H1 (cell line): ENCODE results near the gene SHPK. TPM values are rescaled to one million over a fixed set of nuclear protein-coding genes. Genes with fewer than 3 reads are reported as not detected.

Source experiments
- CBX5 ChIP-seq: fragments of 300-800, 300-1000 bp; sonication (generic); IDR thresholded peaks from 2 replicates; pipeline ENCODE4 v1.7.1; 2016; ENCODE audit warnings: antibody characterized with exemption, low read length, low read depth
- EP300 ChIP-seq, 2 experiments: IDR thresholded peaks; 1 replicate in 1 of 2; 2 replicates in 1 of 2; pipeline ENCODE4 v1.6.1; 2011 to 2012; ENCODE audit warnings: low read depth in 2 of 2, low read length in 2 of 2, mild to moderate bottlenecking in 2 of 2, borderline replicate concordance in 1 of 2, inconsistent platforms in 1 of 2, moderate library complexity in 1 of 2
- EZH2 ChIP-seq: fragments of 200-600 bp; sonication (generic); IDR thresholded peaks from 2 replicates; pipeline ENCODE4 v1.7.1; 2012; ENCODE audit warnings: low read depth, mild to moderate bottlenecking, moderate library complexity, low read length, inconsistent platforms; ENCODE audit not compliant: severe bottlenecking
- GTF2F1 ChIP-seq: IDR thresholded peaks from 2 replicates; pipeline ENCODE4 v1.6.1; 2012; ENCODE audit warnings: low read depth, low read length, improper control_type of control experiment, borderline replicate concordance
- JUN ChIP-seq: IDR thresholded peaks from 2 replicates; pipeline ENCODE4 v1.6.1; 2011; ENCODE audit warnings: low read depth, mild to moderate bottlenecking, improper control_type of control experiment, low read length
- POLR2A ChIP-seq, 2 experiments: IDR thresholded peaks; 1 replicate in 1 of 2; 2 replicates in 1 of 2; pipeline ENCODE4 v1.6.1; 2011; ENCODE audit warnings: low read depth in 2 of 2, low read length in 2 of 2, mild to moderate bottlenecking in 2 of 2; ENCODE audit errors: control extremely low read depth in 1 of 2
- POU5F1 ChIP-seq: IDR thresholded peaks from 2 replicates; pipeline ENCODE4 v1.6.1; 2011; ENCODE audit warnings: low read depth, mild to moderate bottlenecking, low read length, moderate library complexity
- RBBP5 ChIP-seq: IDR thresholded peaks from 2 replicates; pipeline ENCODE4 v1.7.1; 2012; ENCODE audit warnings: low read depth, mild to moderate bottlenecking, inconsistent platforms, low read length, moderate library complexity, borderline replicate concordance
- SP4 ChIP-seq: IDR thresholded peaks from 2 replicates; pipeline ENCODE4 v1.6.1; 2012; ENCODE audit warnings: low read length, inconsistent platforms
- YY1 ChIP-seq: IDR thresholded peaks from 2 replicates; pipeline ENCODE4 v1.6.1; 2011; ENCODE audit warnings: low read depth, mild to moderate bottlenecking, low read length
- polyA plus RNA-seq, 7 experiments: library from polyadenylated mRNA; depleted of rRNA in 3 of 7; stranded (reverse) in 5 of 7; unstranded in 2 of 7; fragments of >200 nt in 5 of 7; fragments of 200-250 nt in 2 of 7; gene quantifications; 1 replicate in 5 of 7; 2 replicates in 1 of 7; 4 replicates in 1 of 7; pipeline versions ENCODE4 v1.2.1 to v1.2.3, GENCODE V29; 2011 to 2013; ENCODE audit warnings: missing spikeins in 2 of 7, mixed read lengths in 2 of 7
- total RNA-seq: library from RNA; stranded (reverse); fragmentation: NEBNext Ultra II Directional; extraction: Animal tissue kit (Norgen Biotek cat#: 25700); gene quantifications from 2 replicates; pipeline ENCODE4 v1.2.1, GENCODE V29; 2021
- TF ChIP-seq, protein P1 (sequence below): fragments of 300-600 bp; sonication (generic); IDR thresholded peaks from 2 replicates; pipeline ENCODE4 v1.7.1; 2012; ENCODE audit warnings: low read length, moderate library complexity, mild to moderate bottlenecking, inconsistent platforms; ENCODE audit not compliant: insufficient replicate concordance

SHPK gene
- total and polyA plus RNA-seq, 2 of the 8 experiments (the other 6 are each of a cell fraction or from before 2014, with no cell fraction given), result 28.6 to 36.7 TPM

DNA sequence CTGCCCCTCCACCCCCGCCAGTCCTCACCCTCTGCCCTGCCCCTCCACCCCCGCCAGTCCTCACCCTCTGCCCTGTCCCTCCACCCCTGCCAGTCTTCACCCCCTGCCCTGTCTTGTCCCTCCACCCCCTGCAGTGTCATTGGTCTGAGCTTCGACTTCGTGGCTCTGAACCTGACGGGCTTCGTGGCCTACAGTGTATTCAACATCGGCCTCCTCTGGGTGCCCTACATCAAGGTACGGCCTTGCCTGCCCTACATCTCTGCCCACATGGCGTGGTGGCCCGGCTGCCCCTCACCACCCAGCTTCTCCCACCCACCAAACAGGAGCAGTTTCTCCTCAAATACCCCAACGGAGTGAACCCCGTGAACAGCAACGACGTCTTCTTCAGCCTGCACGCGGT lies 20.3 kb upstream of the SHPK start (continued):
- TF ChIP-seq, protein P1, sequence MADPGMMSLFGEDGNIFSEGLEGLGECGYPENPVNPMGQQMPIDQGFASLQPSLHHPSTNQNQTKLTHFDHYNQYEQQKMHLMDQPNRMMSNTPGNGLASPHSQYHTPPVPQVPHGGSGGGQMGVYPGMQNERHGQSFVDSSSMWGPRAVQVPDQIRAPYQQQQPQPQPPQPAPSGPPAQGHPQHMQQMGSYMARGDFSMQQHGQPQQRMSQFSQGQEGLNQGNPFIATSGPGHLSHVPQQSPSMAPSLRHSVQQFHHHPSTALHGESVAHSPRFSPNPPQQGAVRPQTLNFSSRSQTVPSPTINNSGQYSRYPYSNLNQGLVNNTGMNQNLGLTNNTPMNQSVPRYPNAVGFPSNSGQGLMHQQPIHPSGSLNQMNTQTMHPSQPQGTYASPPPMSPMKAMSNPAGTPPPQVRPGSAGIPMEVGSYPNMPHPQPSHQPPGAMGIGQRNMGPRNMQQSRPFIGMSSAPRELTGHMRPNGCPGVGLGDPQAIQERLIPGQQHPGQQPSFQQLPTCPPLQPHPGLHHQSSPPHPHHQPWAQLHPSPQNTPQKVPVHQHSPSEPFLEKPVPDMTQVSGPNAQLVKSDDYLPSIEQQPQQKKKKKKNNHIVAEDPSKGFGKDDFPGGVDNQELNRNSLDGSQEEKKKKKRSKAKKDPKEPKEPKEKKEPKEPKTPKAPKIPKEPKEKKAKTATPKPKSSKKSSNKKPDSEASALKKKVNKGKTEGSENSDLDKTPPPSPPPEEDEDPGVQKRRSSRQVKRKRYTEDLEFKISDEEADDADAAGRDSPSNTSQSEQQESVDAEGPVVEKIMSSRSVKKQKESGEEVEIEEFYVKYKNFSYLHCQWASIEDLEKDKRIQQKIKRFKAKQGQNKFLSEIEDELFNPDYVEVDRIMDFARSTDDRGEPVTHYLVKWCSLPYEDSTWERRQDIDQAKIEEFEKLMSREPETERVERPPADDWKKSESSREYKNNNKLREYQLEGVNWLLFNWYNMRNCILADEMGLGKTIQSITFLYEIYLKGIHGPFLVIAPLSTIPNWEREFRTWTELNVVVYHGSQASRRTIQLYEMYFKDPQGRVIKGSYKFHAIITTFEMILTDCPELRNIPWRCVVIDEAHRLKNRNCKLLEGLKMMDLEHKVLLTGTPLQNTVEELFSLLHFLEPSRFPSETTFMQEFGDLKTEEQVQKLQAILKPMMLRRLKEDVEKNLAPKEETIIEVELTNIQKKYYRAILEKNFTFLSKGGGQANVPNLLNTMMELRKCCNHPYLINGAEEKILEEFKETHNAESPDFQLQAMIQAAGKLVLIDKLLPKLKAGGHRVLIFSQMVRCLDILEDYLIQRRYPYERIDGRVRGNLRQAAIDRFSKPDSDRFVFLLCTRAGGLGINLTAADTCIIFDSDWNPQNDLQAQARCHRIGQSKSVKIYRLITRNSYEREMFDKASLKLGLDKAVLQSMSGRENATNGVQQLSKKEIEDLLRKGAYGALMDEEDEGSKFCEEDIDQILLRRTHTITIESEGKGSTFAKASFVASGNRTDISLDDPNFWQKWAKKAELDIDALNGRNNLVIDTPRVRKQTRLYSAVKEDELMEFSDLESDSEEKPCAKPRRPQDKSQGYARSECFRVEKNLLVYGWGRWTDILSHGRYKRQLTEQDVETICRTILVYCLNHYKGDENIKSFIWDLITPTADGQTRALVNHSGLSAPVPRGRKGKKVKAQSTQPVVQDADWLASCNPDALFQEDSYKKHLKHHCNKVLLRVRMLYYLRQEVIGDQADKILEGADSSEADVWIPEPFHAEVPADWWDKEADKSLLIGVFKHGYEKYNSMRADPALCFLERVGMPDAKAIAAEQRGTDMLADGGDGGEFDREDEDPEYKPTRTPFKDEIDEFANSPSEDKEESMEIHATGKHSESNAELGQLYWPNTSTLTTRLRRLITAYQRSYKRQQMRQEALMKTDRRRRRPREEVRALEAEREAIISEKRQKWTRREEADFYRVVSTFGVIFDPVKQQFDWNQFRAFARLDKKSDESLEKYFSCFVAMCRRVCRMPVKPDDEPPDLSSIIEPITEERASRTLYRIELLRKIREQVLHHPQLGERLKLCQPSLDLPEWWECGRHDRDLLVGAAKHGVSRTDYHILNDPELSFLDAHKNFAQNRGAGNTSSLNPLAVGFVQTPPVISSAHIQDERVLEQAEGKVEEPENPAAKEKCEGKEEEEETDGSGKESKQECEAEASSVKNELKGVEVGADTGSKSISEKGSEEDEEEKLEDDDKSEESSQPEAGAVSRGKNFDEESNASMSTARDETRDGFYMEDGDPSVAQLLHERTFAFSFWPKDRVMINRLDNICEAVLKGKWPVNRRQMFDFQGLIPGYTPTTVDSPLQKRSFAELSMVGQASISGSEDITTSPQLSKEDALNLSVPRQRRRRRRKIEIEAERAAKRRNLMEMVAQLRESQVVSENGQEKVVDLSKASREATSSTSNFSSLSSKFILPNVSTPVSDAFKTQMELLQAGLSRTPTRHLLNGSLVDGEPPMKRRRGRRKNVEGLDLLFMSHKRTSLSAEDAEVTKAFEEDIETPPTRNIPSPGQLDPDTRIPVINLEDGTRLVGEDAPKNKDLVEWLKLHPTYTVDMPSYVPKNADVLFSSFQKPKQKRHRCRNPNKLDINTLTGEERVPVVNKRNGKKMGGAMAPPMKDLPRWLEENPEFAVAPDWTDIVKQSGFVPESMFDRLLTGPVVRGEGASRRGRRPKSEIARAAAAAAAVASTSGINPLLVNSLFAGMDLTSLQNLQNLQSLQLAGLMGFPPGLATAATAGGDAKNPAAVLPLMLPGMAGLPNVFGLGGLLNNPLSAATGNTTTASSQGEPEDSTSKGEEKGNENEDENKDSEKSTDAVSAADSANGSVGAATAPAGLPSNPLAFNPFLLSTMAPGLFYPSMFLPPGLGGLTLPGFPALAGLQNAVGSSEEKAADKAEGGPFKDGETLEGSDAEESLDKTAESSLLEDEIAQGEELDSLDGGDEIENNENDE, result no peak
- TF ChIP-seq EP300 (IDR thresholded peaks at IDR 0.05; ENCODE audit: borderline replicate concordance in 1 of 2, low read depth in 2 of 2, low read length in 2 of 2) (no peak), POLR2A (IDR thresholded peaks at IDR 0.05; ENCODE audit: control extremely low read depth in 1 of 2, low read depth in 2 of 2, low read length in 2 of 2) (no peak), JUN (no peak), YY1 (no peak), RBBP5 (no peak), GTF2F1 (no peak), CBX5 (no peak), POU5F1 (no peak), SP4 (no peak), EZH2 (no peak)
